Tibial nerve (tissue), 3 donors: ENCODE results near the gene RBBP5.

Experiments
- CTCF ChIP-seq, 5 experiments: fragments of 200-600 bp in 3 of 5; fragments of 450-650 bp in 2 of 5; sonication (generic) in 3 of 5; IDR thresholded peaks; one replicate each; pipeline ENCODE4 v1.5.1; 2016 to 2019; ENCODE audit warnings: antibody characterized with exemption in 5 of 5, mild to moderate bottlenecking in 3 of 5, moderate library complexity in 2 of 5
- POLR2A ChIP-seq, 2 donors: fragments of 450-650 bp; IDR thresholded peaks; one replicate each; pipeline ENCODE4 v1.6.1; 2017; ENCODE audit warnings: antibody characterized with exemption in 2 of 2, mild to moderate bottlenecking in 2 of 2, moderate library complexity in 2 of 2

- TF ChIP-seq CTCF (IDR thresholded peaks at IDR 0.05) (peak; percentile 80 to 96 (median 87)), POLR2A (IDR thresholded peaks at IDR 0.05) (no peak)
Observed at GRCh38 chr1:205061665-205062069, 60.1 kb downstream of the RBBP5 start.
